ENCODE results near the gene ABCB1. TPM values are rescaled to one million over a fixed set of nuclear protein-coding genes. Genes with fewer than 3 reads are reported as not detected.

The ABCB1 gene
- total and polyA plus RNA-seq, 2 of the 8 experiments (the other 6 are each of a cell fraction or from before 2014, with no cell fraction given), result 0.51 to 1.2 TPM

GRCh38 chr7:87645446-87645845 lies 44.8 kb upstream of the ABCB1 start:
- Histone ChIP-seq H2AK5ac (ENCODE audit: low read depth, low read length) (no peak overlapping the region), H4K91ac (replicated peaks; ENCODE audit: insufficient read length, low read length) (no peak overlapping the region), H2BK20ac (ENCODE audit: low read length) (no peak overlapping the region), H2BK120ac (replicated peaks; ENCODE audit: low read depth, low read length) (no peak overlapping the region), H3K23me2 (ENCODE audit: low read depth, low read length) (no peaks in the 10 kb centered on the region), H3K9me3 (ENCODE audit: insufficient read depth in 2 of 2, low read depth in 1 of 2, low read length in 1 of 2) (no peaks in the 10 kb centered on the region), H3K4me3 (ENCODE audit: extremely low read depth in 1 of 4, insufficient read depth in 2 of 4, low read depth in 3 of 4, low read length in 4 of 4) (no peak overlapping the region), H2BK12ac (ENCODE audit: low read depth, low read length) (no peak overlapping the region), H3K14ac (ENCODE audit: insufficient read length) (no peak overlapping the region), H2AFZ (ENCODE audit: low read length) (no peak overlapping the region), H3K27me3 (replicated peaks in 1 of 4; ENCODE audit: control insufficient read depth in 3 of 4, extremely low read depth in 1 of 4, insufficient read depth in 3 of 4, low read length in 3 of 4) (no peaks in the 10 kb centered on the region), H3K18ac (ENCODE audit: extremely low read depth, low read length) (no peak overlapping the region), H4K8ac (ENCODE audit: extremely low read depth, insufficient read depth, low read length) (no peak overlapping the region), H3K23ac (ENCODE audit: insufficient read length) (no peak overlapping the region), H4K20me1 (replicated peaks in 1 of 2; ENCODE audit: control insufficient read depth in 1 of 2, insufficient read depth in 2 of 2, low read length in 2 of 2) (no peaks in the 10 kb centered on the region), H3K4me1 (replicated peaks in 1 of 4; ENCODE audit: control insufficient read depth in 3 of 4, insufficient read depth in 4 of 4, low read length in 3 of 4) (no peaks in the 10 kb centered on the region), H3K79me2 (ENCODE audit: control insufficient read depth in 1 of 2, insufficient read depth in 2 of 2, low read length in 2 of 2) (no peaks in the 10 kb centered on the region), H3K4me2 (ENCODE audit: insufficient read depth in 1 of 2, low read depth in 2 of 2, low read length in 2 of 2) (no peak overlapping the region), H3K9ac (replicated peaks in 1 of 4; ENCODE audit: extremely low read depth in 1 of 4, low read depth in 3 of 4, low read length in 3 of 4) (no peak overlapping the region), H3K27ac (ENCODE audit: low read depth, low read length) (no peak overlapping the region), H3K79me1 (ENCODE audit: low read depth, low read length) (no peaks in the 10 kb centered on the region), H2BK15ac (ENCODE audit: low read length) (no peak overlapping the region), H3K36me3 (ENCODE audit: control insufficient read depth in 2 of 4, insufficient read depth in 4 of 4, low read length in 3 of 4) (no peaks in the 10 kb centered on the region), H3K4ac (replicated peaks; ENCODE audit: insufficient read length, low read depth, low read length) (no peak overlapping the region), H2BK5ac (ENCODE audit: low read depth, low read length) (no peak overlapping the region), H3K56ac (replicated peaks; ENCODE audit: insufficient read length, low read depth, low read length) (no peak overlapping the region), H4K5ac (ENCODE audit: insufficient read length, low read depth, low read length) (no peak overlapping the region)
- ChIA-PET POLR2A (ENCODE audit: partially characterized antibody) (no interaction called here), CTCF (ENCODE audit: partially characterized antibody) (interaction anchor here (0.7 kb wide), 1 partner anchor 419 kb away, joined by 3 read pairs; no protein-coding TSS in a partner anchor)
- FAIRE-seq, result no peak
- DNase-seq (ENCODE audit: low read depth in 1 of 2, low spot score in 2 of 2), result no peak
- WGBS, 2 experiments (ENCODE audit: extremely low coverage in 1 of 2, insufficient coverage in 1 of 2, insufficient read length in 1 of 2, insufficient replicate concordance in 2 of 2, low coverage in 1 of 2, low lambda C conversion rate in 2 of 2, missing lambda C conversion rate in 1 of 2), result 89% methylated on average over 1 of the region's 1 CpG; no CpG with 5 or more reads in 1 of the 2 experiments
- TF ChIP-seq BRCA1 (IDR thresholded peaks at IDR 0.05; ENCODE audit: low read depth, low read length) (no peak), E2F6 (IDR thresholded peaks at IDR 0.05) (no peak), RFX5 (IDR thresholded peaks at IDR 0.05; ENCODE audit: borderline replicate concordance, low read depth, low read length) (no peak), RXRA (IDR thresholded peaks at IDR 0.05; ENCODE audit: insufficient read depth, low read depth, low read length) (no peak)
